K562 (cell line): ENCODE results near the gene TLE3. TPM values are rescaled to one million over a fixed set of nuclear protein-coding genes. Genes with fewer than 3 reads are reported as not detected.

Experiments
- ATAC-seq: fragments of 200-7000 bp; cut with Tn5 transposase; 3 replicates; pipeline ENCODE4 v1.9.1; 2020; ENCODE audit warnings: moderate library complexity
- BruUV-seq: library from RNA; stranded (reverse); fragments of 400-500 nt; replicated peaks from 2 replicates; lab custom pipeline; 2021; lab: Mats Ljungman, UMichigan
- CTCF ChIA-PET: fragments of 300-600 bp; formaldehyde crosslinking; extraction: SDS; loops from one replicate; lab custom pipeline; 2021; ENCODE audit warnings: low intra/inter-chr PET ratio; lab: Yijun Ruan, JAX
- POLR2A ChIA-PET: fragments of 300-600, 350-650 bp; sonication (Branson Sonifier 250); formaldehyde crosslinking; extraction: SDS; loops from one replicate; lab custom pipeline; 2021; ENCODE audit warnings: antibody characterized with exemption, inconsistent platforms; lab: Yijun Ruan, JAX
- DNase-seq, 4 experiments: peaks; one replicate each; pipeline versions ENCODE4 v3.0.0 to v3.0.0-alpha.2; 2011 to 2018; ENCODE audit warnings: low spot score in 3 of 4, mixed read lengths in 3 of 4; ENCODE audit errors: extremely low read depth in 1 of 4
- FAIRE-seq: peaks from 2 replicates; lab custom pipeline; 2011; peaks lifted over from hg19 to GRCh38; lab: Jason Lieb, UNC
- H2AFZ ChIP-seq: 2 replicates; pipeline ENCODE4 v1.6.0; 2011; ENCODE audit warnings: low read depth, low read length, control low read depth, inconsistent platforms
- H3K27ac ChIP-seq: fragments of 200-600 bp; 3 replicates; pipeline ENCODE4 v1.8.0; 2011; ENCODE audit warnings: low read depth, mild to moderate bottlenecking, control low read depth, inconsistent platforms, low read length, moderate library complexity, mixed read lengths; ENCODE audit errors: extremely low read depth
- H3K27me3 ChIP-seq, 2 experiments: fragments of 300-600 bp in 1 of 2; 2 replicates in 1 of 2; 3 replicates in 1 of 2; pipeline versions ENCODE4 v1.6.0 to v1.8.0; 2011; ENCODE audit warnings: inconsistent platforms in 2 of 2, low read length in 2 of 2, mild to moderate bottlenecking in 1 of 2, mixed read lengths in 1 of 2, moderate library complexity in 1 of 2; ENCODE audit not compliant: control insufficient read depth in 2 of 2, insufficient read depth in 2 of 2
- H3K36me3 ChIP-seq: fragments of 300-600 bp; 3 replicates; pipeline ENCODE4 v1.8.0; 2011; ENCODE audit warnings: mild to moderate bottlenecking, low read length, inconsistent platforms; ENCODE audit not compliant: control insufficient read depth, insufficient read depth
- H3K4me1 ChIP-seq, 2 experiments: fragments of 200-600 bp in 1 of 2; replicated peaks in 1 of 2; 2 replicates in 1 of 2; 3 replicates in 1 of 2; pipeline versions ENCODE4 v1.5.1 to v1.8.0; 2011; ENCODE audit warnings: inconsistent platforms in 2 of 2, low read length in 2 of 2, mild to moderate bottlenecking in 1 of 2, mixed read lengths in 1 of 2, moderate library complexity in 1 of 2; ENCODE audit not compliant: control insufficient read depth in 2 of 2, insufficient read depth in 2 of 2
- H3K4me2 ChIP-seq: 2 replicates; pipeline ENCODE4 v1.6.1; 2011; ENCODE audit warnings: low read length, control low read depth, inconsistent platforms, mixed read lengths; ENCODE audit not compliant: insufficient read depth
- H3K4me3 ChIP-seq: fragments of 200-600 bp; sonication (generic), shearing (Covaris generic); 2 replicates; pipeline ENCODE4 v1.5.1; 2016; ENCODE audit warnings: control low read depth, inconsistent platforms
- H3K79me2 ChIP-seq: fragments of 200-600 bp; 3 replicates; pipeline ENCODE4 v1.8.0; 2011; ENCODE audit warnings: low read length, inconsistent platforms; ENCODE audit not compliant: control insufficient read depth, insufficient read depth
- H3K9ac ChIP-seq, 2 experiments: 2 replicates each; pipeline versions ENCODE4 v1.6.0 to v1.6.1; 2011; ENCODE audit warnings: low read depth in 2 of 2, low read length in 2 of 2, control low read depth in 1 of 2, inconsistent platforms in 1 of 2, mild to moderate bottlenecking in 1 of 2, mixed read lengths in 1 of 2; ENCODE audit not compliant: insufficient read depth in 1 of 2
- H3K9me1 ChIP-seq: one replicate; pipeline ENCODE4 v1.6.0; 2011; ENCODE audit warnings: inconsistent platforms, mild to moderate bottlenecking, low read length, moderate library complexity; ENCODE audit not compliant: control insufficient read depth, insufficient read depth
- H3K9me3 ChIP-seq: replicated peaks from 2 replicates; pipeline ENCODE4 v1.5.1; 2011; ENCODE audit warnings: low read depth, low read length, inconsistent platforms; ENCODE audit not compliant: control insufficient read depth, insufficient read depth
- H4K20me1 ChIP-seq: replicated peaks from 2 replicates; pipeline ENCODE4 v1.6.1; 2011; ENCODE audit warnings: low read length, inconsistent platforms, mixed read lengths; ENCODE audit not compliant: control insufficient read depth, insufficient read depth
- ATF1 ChIP-seq, 2 experiments: fragments of 450-650 bp in 1 of 2; IDR thresholded peaks; 2 replicates each; pipeline ENCODE4 v1.6.1; 2016; ENCODE audit warnings: missing compliant biosample characterization in 1 of 2, missing genetic modification characterization in 1 of 2
- BRD4 ChIP-seq: fragments of 200-600 bp; sonication (generic); IDR thresholded peaks from 2 replicates; pipeline ENCODE4 v1.6.1; 2017; ENCODE audit warnings: inconsistent platforms
- BRF1 ChIP-seq: IDR thresholded peaks from 3 replicates; pipeline ENCODE4 v1.6.1; 2011; ENCODE audit warnings: borderline replicate concordance, mild to moderate bottlenecking; ENCODE audit not compliant: insufficient read length; ENCODE audit errors: extremely low read depth
- ELK3 ChIP-seq: fragments of 450-650 bp; formaldehyde crosslinking; IDR thresholded peaks from 2 replicates; pipeline ENCODE4 v1.4.0; 2020; ENCODE audit warnings: mild to moderate bottlenecking
- GABPA ChIP-seq: fragments of 200-800 bp; sonication (Bioruptor generic); conservative IDR thresholded peaks from 2 replicates; pipeline ENCODE4 v1.6.1; 2016; ENCODE audit warnings: low read depth, missing genetic modification characterization, missing compliant biosample characterization
- GATAD2A ChIP-seq: fragments of 450-650 bp; IDR thresholded peaks from 2 replicates; pipeline ENCODE4 v1.6.1; 2017
- KDM4B ChIP-seq, 2 experiments: fragments of 450-650 bp in 1 of 2; sonication (generic) in 1 of 2; IDR thresholded peaks; 2 replicates each; pipeline ENCODE4 v1.6.1; 2016 to 2017; ENCODE audit warnings: borderline replicate concordance in 2 of 2, antibody characterized with exemption in 1 of 2, low read depth in 1 of 2, mild to moderate bottlenecking in 1 of 2
- MTF1 ChIP-seq: fragments of 250-450 bp; sonication (Bioruptor Pico); IDR thresholded peaks from 2 replicates; pipeline ENCODE4 v1.9.0; 2021; ENCODE audit warnings: moderate library complexity, mild to moderate bottlenecking, inconsistent platforms, borderline replicate concordance
- NCOA6 ChIP-seq: fragments of 450-650 bp; IDR thresholded peaks from 2 replicates; pipeline ENCODE4 v1.6.1; 2017; ENCODE audit warnings: mild to moderate bottlenecking
- NFE2L1 ChIP-seq: fragments of 450-650 bp; IDR thresholded peaks from 2 replicates; pipeline ENCODE4 v1.6.1; 2016; ENCODE audit warnings: missing genetic modification characterization, low read depth, mild to moderate bottlenecking, missing compliant biosample characterization, moderate library complexity, borderline replicate concordance
- NR2C2 ChIP-seq, 2 experiments: fragments of 200-800 bp in 1 of 2; sonication (Bioruptor generic) in 1 of 2; sonication (generic) in 1 of 2; formaldehyde crosslinking in 1 of 2; IDR thresholded peaks; 2 replicates each; pipeline versions ENCODE4 v1.6.1 to v1.8.0; 2016 to 2022; ENCODE audit warnings: mild to moderate bottlenecking in 1 of 2, missing compliant biosample characterization in 1 of 2, missing genetic modification characterization in 1 of 2, missing genetic modification reagents in 1 of 2
- TCFL5 ChIP-seq: fragments of 250-450 bp; sonication (Bioruptor Pico); conservative IDR thresholded peaks from 2 replicates; pipeline ENCODE4 v1.6.1; 2021; ENCODE audit warnings: mild to moderate bottlenecking, moderate library complexity, matching md5 sums
- TFAP4 ChIP-seq: sonication (generic); formaldehyde crosslinking; IDR thresholded peaks from 2 replicates; pipeline ENCODE4 v1.8.0; 2022; ENCODE audit warnings: missing genetic modification reagents, mild to moderate bottlenecking, moderate library complexity, borderline replicate concordance
- ZC3H4 ChIP-seq: sonication (generic); formaldehyde crosslinking; IDR thresholded peaks from 2 replicates; pipeline ENCODE4 v1.9.0; 2021; ENCODE audit warnings: missing genetic modification reagents, borderline replicate concordance
- ZNF354B ChIP-seq: fragments of 250-450 bp; sonication (Bioruptor Pico); IDR thresholded peaks from 2 replicates; pipeline ENCODE4 v1.4.0; 2020
- ZNF589 ChIP-seq: fragments of 200-800 bp; sonication (Bioruptor generic); IDR thresholded peaks from 2 replicates; pipeline ENCODE4 v1.6.1; 2016; ENCODE audit warnings: low read depth, missing genetic modification characterization, missing compliant biosample characterization
- WGBS: fragments of 100-300 bp; shearing (Covaris generic); methylation state at CpG from one replicate; pipeline ENCODE4 v1.1.6; 2016; ENCODE audit warnings: low coverage, mixed read lengths; ENCODE audit not compliant: insufficient coverage; ENCODE audit errors: missing lambda C conversion rate; 5-methylcytosine and 5-hydroxymethylcytosine counted together
- in situ Hi-C: fragments of 300-500 bp; cut with MboI; formaldehyde crosslinking; loops from 4 replicates; pipeline ENCODE4 v1.15.0; 2018; ENCODE audit warnings: inconsistent platforms, mixed read lengths
- intact Hi-C: fragments of 100-400 bp; cut with micrococcal nuclease; formaldehyde crosslinking; loops from 2 replicates; pipeline ENCODE4 v1.14.2; 2022
- polyA plus RNA-seq, 8 experiments: library from polyadenylated mRNA; depleted of rRNA in 4 of 8; stranded (reverse) in 5 of 8; unstranded in 3 of 8; fragments of >200 nt; fragmentation: Nextera tagmentation in 2 of 8; fragmentation: Illumina TruSeq in 1 of 8; extraction: Ambion mirVana in 2 of 8; extraction: Trizol in 1 of 8; gene quantifications; 2 replicates each; pipeline versions ENCODE4 v1.2.1 to v1.2.3, GENCODE V29; 2011 to 2014; ENCODE audit warnings: inconsistent platforms in 1 of 8, missing spikeins in 1 of 8
- total RNA-seq, 7 experiments: library from RNA; depleted of rRNA in 6 of 7; stranded (reverse); fragments of >200 nt in 6 of 7; fragmentation: Illumina TruSeq in 2 of 7; extraction: Trizol in 2 of 7; gene quantifications; 2 replicates each; pipeline versions ENCODE4 v1.2.1 to v1.2.3, GENCODE V29; 2011 to 2021; ENCODE audit warnings: low replicate concordance in 1 of 7

The TLE3 gene
- total and polyA plus RNA-seq, 9 of the 15 experiments (the other 6 are each of a cell fraction or from before 2014, with no cell fraction given) = 1.5 to 84.2 (median 14.1) TPM

GRCh38 chr15:70078578-70079417 is 18.9 kb downstream of the TLE3 start (continued):
- TF ChIP-seq GATAD2A (no peak), KDM4B (IDR thresholded peaks at IDR 0.05; ENCODE audit: borderline replicate concordance in 2 of 2, low read depth in 1 of 2) (no peak), TFAP4 (CRISPR knock-in tag) (no peak), NFE2L1 (no peak), ZNF354B (CRISPR knock-in tag) (no peak), BRD4 (no peak)

- DNase-seq (no peak), FAIRE-seq (no peak), ATAC-seq (no peak)
- H3K79me2 ChIP-seq = peaks cover 28% of the 10 kb centered on the region
- ChIA-PET POLR2A (interaction anchor here (0.7 to 1.2 kb wide), 6 partner anchors 9 to 203 kb away, joined by 3 to 9 read pairs (median 3); no protein-coding TSS in a partner anchor), CTCF (no interaction called here)
- no peaks in the 10 kb centered on the region for H3K27me3 ChIP-seq
- intact Hi-C loops (no loop called here), in situ Hi-C loops (no loop called here)
- no peak overlapping the region for H3K9ac ChIP-seq
- no TSS peak for BruUV-seq
- peaks cover 3% of the 10 kb centered on the region for H3K9me1 ChIP-seq
- H3K27ac ChIP-seq = no peak overlapping the region
- H3K4me3 ChIP-seq = no peak overlapping the region
- H2AFZ ChIP-seq = no peak overlapping the region
- 76% methylated on average over 13 of the region's 13 CpGs for WGBS
- H4K20me1 ChIP-seq = peaks cover 7% of the 10 kb centered on the region; the same call in 1 of the 2 replicates
- H3K4me1 ChIP-seq = peaks cover 4 to 5% of the 10 kb centered on the region in 2 experiments; a peak in 2 of 5 replicates
- no peak overlapping the region for H3K4me2 ChIP-seq
- no peaks in the 10 kb centered on the region for H3K9me3 ChIP-seq
- H3K36me3 ChIP-seq = peaks cover 98% of the 10 kb centered on the region
- TF ChIP-seq MTF1 (CRISPR knock-in tag) = no peak
- TF ChIP-seq GABPA (tag) = no peak
- no peak for TF ChIP-seq ATF1 (CRISPR knock-in tag; IDR thresholded peaks at IDR 0.05)
- TF ChIP-seq ATF1 (tag; IDR thresholded peaks at IDR 0.05) = no peak
- no peak for TF ChIP-seq NCOA6
- TF ChIP-seq NR2C2 (CRISPR knock-in tag; IDR thresholded peaks at IDR 0.05) = no peak
- no peak for TF ChIP-seq NR2C2 (tag; IDR thresholded peaks at IDR 0.05)
- no peak for TF ChIP-seq ZNF589
- TF ChIP-seq ELK3 = no peak
- TF ChIP-seq TCFL5 (CRISPR knock-in tag) = no peak
- no peak for TF ChIP-seq BRF1
- no peak for TF ChIP-seq ZC3H4 (CRISPR knock-in tag)
Observed at GRCh38 chr15:70077188-70078147, 20.2 kb downstream of the TLE3 start.
